Activated naive CD8-positive, alpha-beta T cell treated with anti-CD3 and anti-CD28 coated beads, Interleukin-2, amount 50 U/mL, for 24 hours (primary cell): Measurements from ENCODE around the gene MLLT3.

Experiments
- ATAC-seq: fragments of 150-1000 bp; cut with Tn5 transposase; one replicate; pipeline ENCODE4 v1.10.0; 2021
- DNase-seq: peaks from one replicate; pipeline ENCODE4 v3.0.0; 2021
- H3K27ac Mint-ChIP-seq: one replicate; pipeline ENCODE4 v1.8.0; 2021; ENCODE audit warnings: mild to moderate bottlenecking, mixed read lengths
- H3K27me3 Mint-ChIP-seq: one replicate; pipeline ENCODE4 v1.8.0; 2021; ENCODE audit warnings: mixed read lengths
- H3K36me3 Mint-ChIP-seq: one replicate; pipeline ENCODE4 v1.8.0; 2021; ENCODE audit warnings: low read depth, mixed read lengths
- H3K4me1 Mint-ChIP-seq: one replicate; pipeline ENCODE4 v1.8.0; 2021; ENCODE audit warnings: mixed read lengths
- H3K4me3 Mint-ChIP-seq: one replicate; pipeline ENCODE4 v1.8.0; 2021; ENCODE audit warnings: mild to moderate bottlenecking, moderate library complexity, mixed read lengths
- H3K9me3 Mint-ChIP-seq: one replicate; pipeline ENCODE4 v1.8.0; 2021; ENCODE audit warnings: mixed read lengths

MLLT3 gene

DNA sequence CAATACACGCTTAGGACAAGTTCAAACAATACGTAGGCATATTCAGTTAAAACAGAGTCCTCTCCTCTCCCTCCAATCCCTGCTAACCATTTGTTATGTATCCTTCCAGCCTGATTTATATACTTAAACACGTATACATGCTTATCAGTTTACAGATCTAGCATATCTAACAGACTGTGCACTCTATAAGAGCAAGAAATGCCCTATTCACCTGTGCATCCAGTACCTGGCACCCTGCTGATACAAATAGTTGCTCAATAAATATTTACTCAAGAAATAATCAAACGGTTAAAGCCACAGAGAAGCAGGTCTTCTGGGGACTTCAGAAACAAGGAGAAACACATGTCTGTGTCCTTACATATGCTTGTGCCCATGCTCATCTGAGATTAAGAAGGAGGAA, 55.9 kb downstream of the MLLT3 start:
- Mint-ChIP-seq H3K27ac (no peak overlapping the region), H3K36me3 (no peaks in the 10 kb centered on the region), H3K9me3 (no peaks in the 10 kb centered on the region), H3K4me3 (no peak overlapping the region), H3K4me1 (peaks cover 69% of the 10 kb centered on the region), H3K27me3 (no peaks in the 10 kb centered on the region)
- ATAC-seq (no peak), DNase-seq (no peak)

DNA sequence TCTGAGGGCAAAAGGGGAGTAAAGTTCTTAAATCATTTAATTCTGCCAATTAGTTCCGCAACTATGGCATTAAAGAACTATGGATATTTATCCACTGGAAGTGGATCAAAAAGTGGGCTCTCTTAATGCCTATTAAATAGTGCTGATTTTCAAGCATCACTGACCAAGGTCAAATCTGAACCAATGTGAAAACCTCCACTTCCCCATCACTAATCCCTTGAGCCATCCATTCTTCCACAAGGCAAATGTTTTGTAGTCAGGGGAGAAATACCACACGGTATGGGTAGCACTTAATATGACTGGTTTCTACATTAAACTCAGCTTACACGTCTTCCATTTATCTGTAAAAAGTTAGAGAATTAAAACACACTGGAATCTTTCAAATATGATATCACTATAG, 57.6 kb downstream of the MLLT3 start:
- peaks cover 70% of the 10 kb centered on the region for H3K4me1 Mint-ChIP-seq
- DNase-seq = no peak
- no peaks in the 10 kb centered on the region for H3K27me3 Mint-ChIP-seq
- ATAC-seq = no peak
- no peak overlapping the region for H3K27ac Mint-ChIP-seq
- no peaks in the 10 kb centered on the region for H3K36me3 Mint-ChIP-seq
- no peak overlapping the region for H3K4me3 Mint-ChIP-seq
- H3K9me3 Mint-ChIP-seq = no peaks in the 10 kb centered on the region

DNA sequence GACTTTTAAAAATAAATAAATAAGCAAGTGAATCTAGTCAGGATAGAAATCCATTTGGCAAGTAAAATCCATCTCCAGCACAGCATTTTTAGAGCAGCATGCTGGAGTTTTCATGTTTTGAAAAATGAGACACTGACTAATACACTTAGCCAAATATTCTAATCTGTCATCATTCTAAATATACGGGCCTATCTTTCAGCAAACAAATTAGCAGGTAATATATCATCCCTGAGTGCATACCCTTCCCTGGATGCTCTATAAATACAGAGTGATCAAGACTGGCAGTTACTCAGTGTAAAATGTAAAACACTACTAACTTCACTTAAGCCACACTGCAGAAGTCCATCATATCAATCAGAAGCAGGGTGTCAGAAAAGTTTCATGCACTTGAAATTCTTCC, 58.4 kb downstream of the MLLT3 start:
- H3K36me3 Mint-ChIP-seq = no peaks in the 10 kb centered on the region
- H3K9me3 Mint-ChIP-seq = no peaks in the 10 kb centered on the region
- H3K4me1 Mint-ChIP-seq = peaks cover 73% of the 10 kb centered on the region
- no peak for DNase-seq
- H3K27ac Mint-ChIP-seq = no peak overlapping the region
- no peak for ATAC-seq
- H3K27me3 Mint-ChIP-seq = no peaks in the 10 kb centered on the region
- H3K4me3 Mint-ChIP-seq = no peak overlapping the region

DNA sequence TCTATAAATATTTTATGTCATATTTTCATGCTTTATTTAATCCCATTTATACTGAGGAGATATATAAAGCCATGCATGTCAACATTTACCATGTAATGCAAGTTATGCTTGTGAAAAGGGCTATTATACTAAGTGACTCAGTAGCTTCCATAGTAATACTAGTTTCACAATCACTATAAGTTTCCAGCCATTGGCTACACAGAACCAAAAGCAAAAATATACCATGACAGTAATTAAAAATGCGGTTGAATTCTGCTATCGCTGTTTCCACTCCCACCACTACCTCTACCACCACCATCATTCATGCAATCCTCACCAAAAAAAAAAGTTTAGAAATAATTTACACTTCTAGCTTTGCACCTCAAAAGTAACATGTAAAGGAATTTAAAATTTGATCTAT, 60.2 kb downstream of the MLLT3 start:
- Mint-ChIP-seq H3K27ac (peak overlapping the region; percentile 72), H3K9me3 (no peaks in the 10 kb centered on the region), H3K27me3 (no peaks in the 10 kb centered on the region), H3K4me3 (peak overlapping the region; percentile 13), H3K4me1 (peaks cover 81% of the 10 kb centered on the region), H3K36me3 (no peaks in the 10 kb centered on the region)
- ATAC-seq = peak; percentile 82
- no peak for DNase-seq

DNA sequence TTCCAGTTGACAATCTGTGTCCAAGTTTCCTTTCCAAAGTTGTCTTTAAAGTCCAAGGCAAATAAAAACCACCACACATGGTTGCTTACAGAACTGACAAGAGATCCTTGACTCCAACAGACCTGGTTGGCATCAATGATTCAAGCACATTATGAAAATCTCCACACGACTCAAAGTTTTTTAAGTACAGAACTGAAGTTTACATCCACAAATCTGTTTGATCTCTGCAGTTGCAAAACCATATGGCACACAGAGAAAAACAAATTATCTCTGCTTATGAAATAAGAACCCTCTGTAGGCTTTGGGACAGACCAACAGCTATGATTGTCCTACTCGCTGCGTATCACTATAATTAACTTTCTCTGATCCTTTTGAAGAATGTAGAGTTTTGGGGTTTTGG, 60.8 kb downstream of the MLLT3 start:
- DNase-seq (no peak), ATAC-seq (no peak)
- H3K36me3 Mint-ChIP-seq = no peaks in the 10 kb centered on the region
- peaks cover 82% of the 10 kb centered on the region for H3K4me1 Mint-ChIP-seq
- peak overlapping the region; percentile 62 for H3K27ac Mint-ChIP-seq
- H3K4me3 Mint-ChIP-seq = peak overlapping the region; percentile 18
- no peaks in the 10 kb centered on the region for H3K9me3 Mint-ChIP-seq
- H3K27me3 Mint-ChIP-seq = no peaks in the 10 kb centered on the region

DNA sequence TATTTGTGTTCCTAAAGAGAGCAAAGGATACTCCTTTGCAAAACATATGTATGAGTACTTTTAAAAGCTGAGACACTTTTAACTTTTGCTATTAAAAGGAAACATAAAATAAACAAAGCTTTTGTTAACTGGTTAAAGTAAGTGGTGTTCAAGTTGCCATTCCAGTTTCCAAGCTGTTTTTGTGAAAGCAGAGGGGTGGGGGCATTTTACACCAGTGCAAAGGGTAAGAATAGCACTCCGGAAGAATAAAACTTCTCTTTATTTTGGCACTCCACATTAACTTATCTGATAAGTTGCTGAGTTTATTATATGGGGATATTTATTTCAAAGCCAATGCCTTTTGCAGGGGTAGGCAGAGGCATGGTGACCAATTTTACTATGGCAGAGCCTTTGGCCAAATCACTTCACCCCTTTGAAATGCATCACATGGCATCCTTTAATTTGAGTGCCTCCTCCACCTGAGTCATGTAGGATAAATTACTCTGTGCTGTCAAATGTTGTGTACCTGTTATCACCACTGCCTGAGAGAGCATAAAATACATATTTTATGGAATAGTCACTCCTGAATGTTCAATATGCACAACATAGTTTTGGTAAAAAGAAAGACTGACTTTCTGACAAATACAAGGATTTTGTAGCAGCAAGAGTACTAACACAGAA, 62.9 kb downstream of the MLLT3 start:
- DNase-seq = no peak
- Mint-ChIP-seq H3K36me3 (no peaks in the 10 kb centered on the region), H3K27me3 (no peaks in the 10 kb centered on the region), H3K9me3 (no peaks in the 10 kb centered on the region), H3K4me1 (peaks cover 85% of the 10 kb centered on the region), H3K4me3 (no peak overlapping the region), H3K27ac (no peak overlapping the region)
- ATAC-seq = no peak

DNA sequence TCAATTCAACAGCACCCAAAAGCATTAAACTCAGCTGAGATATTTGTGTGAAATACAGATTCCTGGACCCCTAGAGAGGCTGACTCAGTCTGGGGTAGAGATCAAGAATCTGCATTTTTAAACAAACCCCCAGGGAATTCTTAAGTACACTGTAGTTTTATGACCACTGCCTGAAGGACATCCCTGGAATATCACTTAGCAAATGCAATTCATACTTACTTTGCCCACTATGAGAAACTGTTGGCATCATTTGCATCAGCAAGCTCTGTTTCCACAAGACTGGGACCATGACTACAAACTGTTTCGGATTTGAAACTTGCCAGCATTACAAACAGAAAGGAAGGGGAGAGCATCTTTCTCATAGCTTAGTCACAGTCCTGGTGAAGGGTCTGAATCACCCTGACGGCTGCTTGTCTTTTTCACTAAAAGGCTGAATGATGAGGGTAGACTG, 63.7 kb downstream of the MLLT3 start:
- DNase-seq = no peak
- Mint-ChIP-seq H3K9me3 (no peaks in the 10 kb centered on the region), H3K4me1 (peaks cover 85% of the 10 kb centered on the region), H3K36me3 (no peaks in the 10 kb centered on the region), H3K27ac (peak overlapping the region; percentile 71), H3K4me3 (peak overlapping the region; percentile 37), H3K27me3 (no peaks in the 10 kb centered on the region)
- peak; percentile 93 for ATAC-seq

DNA sequence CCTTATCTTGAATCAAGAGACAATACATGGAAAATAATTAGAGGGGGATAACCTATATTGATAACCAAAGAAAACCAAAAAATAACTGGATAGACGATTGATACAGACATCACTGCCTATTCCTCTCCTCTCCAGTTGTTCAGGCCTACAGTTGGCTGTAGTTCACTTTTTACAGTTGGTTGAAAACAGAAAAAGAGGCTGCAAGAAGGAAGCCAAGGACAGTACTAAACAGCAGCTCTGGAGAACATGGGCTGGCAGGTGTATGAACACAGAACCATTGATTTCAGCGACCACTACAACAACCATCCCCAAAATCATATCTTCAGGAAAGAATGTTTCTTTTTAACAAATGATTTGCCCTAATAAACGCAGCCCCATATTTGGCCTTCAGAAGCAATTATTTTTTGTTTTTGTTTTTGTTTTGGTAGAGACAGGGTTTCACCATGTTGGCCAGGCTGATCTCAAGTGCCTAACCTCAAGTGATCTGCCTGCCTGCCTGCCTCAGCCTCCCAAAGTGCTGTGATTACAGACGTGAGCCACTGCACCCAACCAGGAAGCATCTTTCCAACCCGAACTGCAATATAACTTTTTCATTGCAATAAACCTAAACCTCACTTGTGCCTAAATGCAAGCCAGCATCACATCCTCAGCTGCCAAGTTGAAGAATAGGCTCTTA, 64.3 kb downstream of the MLLT3 start:
- Mint-ChIP-seq H3K27ac (peak overlapping the region; percentile 71), H3K4me1 (peaks cover 85% of the 10 kb centered on the region), H3K27me3 (no peaks in the 10 kb centered on the region), H3K36me3 (no peaks in the 10 kb centered on the region), H3K4me3 (peak overlapping the region; percentile 37), H3K9me3 (no peaks in the 10 kb centered on the region)
- DNase-seq = no peak
- ATAC-seq = no peak

DNA sequence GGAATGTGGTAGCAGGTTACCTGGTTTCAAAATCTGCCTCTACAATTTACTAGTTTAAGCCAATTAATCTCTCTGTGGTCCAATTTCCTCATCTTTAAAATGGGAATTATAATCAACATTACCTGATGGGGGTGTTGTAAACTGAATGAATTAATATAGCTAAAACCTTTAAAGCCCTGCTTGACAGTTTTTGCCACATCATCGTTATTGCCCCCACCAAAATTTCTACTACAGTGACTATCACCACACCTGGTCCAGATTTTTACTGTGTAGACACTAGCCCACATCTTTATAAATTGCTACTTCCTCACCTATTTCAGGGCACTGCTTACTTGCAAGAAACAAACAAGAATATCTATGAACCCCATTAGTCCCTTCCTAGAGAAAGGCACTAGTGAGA, 65.0 kb downstream of the MLLT3 start:
- Mint-ChIP-seq H3K36me3 (no peaks in the 10 kb centered on the region), H3K27ac (peak overlapping the region; percentile 71), H3K27me3 (no peaks in the 10 kb centered on the region), H3K4me3 (no peak overlapping the region), H3K4me1 (peaks cover 85% of the 10 kb centered on the region), H3K9me3 (no peaks in the 10 kb centered on the region)
- DNase-seq = no peak
- no peak for ATAC-seq

DNA sequence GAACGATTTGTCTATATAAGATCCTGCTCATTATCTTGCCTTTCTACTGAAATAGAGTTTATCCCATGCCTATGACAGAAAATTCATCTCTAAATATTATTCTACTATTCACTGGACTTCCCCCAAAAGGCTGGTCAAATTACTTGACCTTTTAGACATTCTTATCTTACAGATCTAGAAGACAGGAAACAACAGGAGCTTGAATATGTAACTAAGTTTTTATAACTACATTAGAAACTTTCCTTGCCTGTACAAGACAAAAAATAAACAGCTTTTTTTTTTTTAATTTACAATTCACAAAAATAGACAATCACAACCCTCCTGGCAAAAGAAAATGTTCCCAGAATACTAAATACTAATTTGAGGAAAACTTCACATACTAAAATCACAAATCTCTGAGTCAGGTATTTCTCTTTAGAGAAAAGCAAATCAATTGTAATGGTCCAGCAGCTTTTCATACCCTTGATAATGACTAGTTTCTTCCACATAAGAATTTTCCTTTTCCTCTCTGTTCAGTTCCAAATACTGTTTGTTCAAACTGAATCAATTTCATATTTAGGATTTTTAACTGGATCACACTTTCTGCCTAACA, 68.6 kb downstream of the MLLT3 start:
- Mint-ChIP-seq H3K27me3 (no peaks in the 10 kb centered on the region), H3K4me1 (peaks cover 76% of the 10 kb centered on the region), H3K9me3 (no peaks in the 10 kb centered on the region), H3K4me3 (peak overlapping the region; percentile 35), H3K27ac (peak overlapping the region; percentile 61), H3K36me3 (peaks cover 5% of the 10 kb centered on the region)
- ATAC-seq = no peak
- no peak for DNase-seq

DNA sequence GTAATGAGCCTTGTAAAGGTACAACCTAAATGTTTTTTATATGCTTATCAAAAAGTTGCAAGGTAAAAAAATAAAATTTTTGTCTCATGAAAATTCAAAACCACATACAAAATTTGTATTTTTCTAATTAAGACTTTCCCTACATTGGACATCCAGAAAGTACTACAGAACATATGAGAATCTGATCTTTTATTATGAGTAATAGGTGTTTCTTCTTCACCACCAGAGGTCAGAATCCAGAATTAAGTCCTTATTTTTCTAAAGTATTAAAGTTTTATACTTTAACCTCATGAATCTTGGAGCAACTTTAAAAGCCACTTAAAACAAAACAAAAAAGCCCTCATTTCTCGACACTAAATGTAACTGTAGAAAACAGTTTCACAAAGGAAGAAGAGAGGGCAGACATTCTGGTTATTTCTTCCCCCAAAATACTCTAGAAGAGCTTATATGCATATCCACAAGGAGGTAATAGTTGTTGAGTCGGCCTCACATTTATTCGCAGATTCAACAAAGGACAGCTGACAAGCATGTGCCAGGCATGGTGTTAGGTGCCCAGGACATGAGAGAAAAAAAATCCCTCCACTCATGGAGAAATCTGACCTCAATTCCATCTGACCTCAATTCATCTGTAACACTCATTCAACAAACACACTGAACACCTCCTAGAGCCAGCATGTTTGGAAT, 69.3 kb downstream of the MLLT3 start:
- DNase-seq (no peak), ATAC-seq (peak; percentile 65)
- Mint-ChIP-seq H3K4me3 (peak overlapping the region; percentile 16), H3K4me1 (peaks cover 70% of the 10 kb centered on the region), H3K36me3 (peaks cover 5% of the 10 kb centered on the region), H3K27me3 (no peaks in the 10 kb centered on the region), H3K27ac (peak overlapping the region; percentile 61), H3K9me3 (no peaks in the 10 kb centered on the region)

DNA sequence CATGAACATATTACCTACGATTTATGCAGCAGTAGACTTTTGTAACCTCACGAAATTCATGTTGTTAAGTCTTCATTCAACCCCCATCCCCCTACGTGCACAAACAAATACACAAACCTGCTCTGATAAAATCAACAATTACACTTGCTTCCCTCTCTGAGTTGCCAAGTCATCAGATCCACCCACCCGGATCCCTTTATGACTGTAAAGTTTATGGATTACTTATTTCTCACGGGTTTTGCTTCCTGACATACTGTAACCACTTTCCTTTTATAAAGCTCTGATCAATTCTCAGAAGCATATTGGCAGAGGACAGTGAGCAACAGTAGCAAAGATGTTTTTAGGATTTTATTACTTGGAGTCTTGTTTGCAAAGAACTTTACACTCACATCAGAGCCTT, 70.5 kb downstream of the MLLT3 start:
- H3K36me3 Mint-ChIP-seq = peaks cover 5% of the 10 kb centered on the region
- peaks cover 58% of the 10 kb centered on the region for H3K4me1 Mint-ChIP-seq
- no peak overlapping the region for H3K4me3 Mint-ChIP-seq
- ATAC-seq (peak; percentile 55), DNase-seq (peak; percentile 9)
- peak overlapping the region; percentile 45 for H3K27ac Mint-ChIP-seq
- H3K27me3 Mint-ChIP-seq = no peaks in the 10 kb centered on the region
- no peaks in the 10 kb centered on the region for H3K9me3 Mint-ChIP-seq

DNA sequence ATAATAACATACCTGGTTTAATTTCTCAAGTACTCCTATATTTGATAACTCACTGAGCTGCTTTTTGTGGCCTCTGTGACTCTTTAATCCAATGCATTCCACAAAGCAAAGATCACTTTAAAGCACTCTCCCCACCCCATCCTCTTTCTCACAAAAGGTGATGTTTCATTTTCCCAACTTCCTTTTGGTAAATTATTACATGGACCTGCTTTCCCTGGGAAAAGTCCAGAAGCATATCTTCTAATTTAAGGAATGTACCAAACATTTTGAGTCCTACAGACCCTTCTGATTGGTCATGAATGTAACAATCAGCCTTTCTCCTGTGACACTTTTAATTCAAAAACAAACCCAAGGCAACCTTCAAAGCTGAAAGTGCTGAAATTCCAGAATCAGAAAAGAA, 71.1 kb downstream of the MLLT3 start:
- Mint-ChIP-seq H3K4me3 (no peak overlapping the region), H3K27me3 (no peaks in the 10 kb centered on the region), H3K9me3 (no peaks in the 10 kb centered on the region), H3K36me3 (peaks cover 5% of the 10 kb centered on the region), H3K4me1 (peaks cover 55% of the 10 kb centered on the region), H3K27ac (no peak overlapping the region)
- ATAC-seq = no peak
- no peak for DNase-seq

DNA sequence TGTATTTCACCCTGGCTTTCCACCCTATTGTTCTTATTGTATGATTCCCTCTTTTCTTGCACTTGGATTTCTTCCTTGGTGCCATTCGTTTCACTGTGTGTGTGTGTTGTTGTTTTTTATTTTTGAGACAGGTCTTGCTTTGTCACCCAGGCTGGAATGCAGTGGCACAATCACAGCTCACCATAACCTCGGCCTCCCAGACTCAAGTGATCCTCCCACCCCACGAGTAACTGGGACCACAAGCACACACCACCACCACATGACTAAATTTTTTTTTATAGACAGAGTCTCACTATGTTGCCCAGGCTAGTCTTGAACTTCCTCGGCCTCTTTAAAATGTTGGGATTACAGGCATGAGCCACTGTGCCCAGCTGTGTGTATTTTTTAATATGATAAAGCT, 72.0 kb downstream of the MLLT3 start:
- no peak overlapping the region for H3K4me3 Mint-ChIP-seq

DNA sequence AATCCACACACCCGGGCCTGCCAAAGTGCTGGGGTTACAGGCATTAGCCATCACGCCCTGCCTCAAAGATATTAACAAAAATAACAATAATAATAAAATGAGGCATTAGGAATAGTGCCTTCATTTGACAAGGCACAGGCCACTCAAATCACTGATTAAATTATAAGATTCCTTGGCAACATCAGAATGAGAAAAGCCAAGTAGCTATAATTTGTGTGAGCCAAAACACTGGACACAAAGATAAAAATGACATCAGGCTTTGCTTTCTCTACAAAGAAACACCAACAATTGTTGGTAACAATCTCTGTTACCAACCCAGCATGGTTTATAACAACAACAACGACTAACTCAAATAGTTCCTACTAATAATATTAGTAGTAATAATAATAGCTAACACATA, 73.2 kb downstream of the MLLT3 start:
- Mint-ChIP-seq H3K4me3 (no peak overlapping the region), H3K9me3 (peaks cover under 1% of the 10 kb centered on the region), H3K27me3 (no peaks in the 10 kb centered on the region), H3K4me1 (peaks cover 50% of the 10 kb centered on the region), H3K36me3 (peaks cover 7% of the 10 kb centered on the region), H3K27ac (no peak overlapping the region)
- ATAC-seq = no peak
- no peak for DNase-seq

More for the DNA sequence above, 72.0 kb downstream of the MLLT3 start:
- Mint-ChIP-seq H3K4me1 (peaks cover 57% of the 10 kb centered on the region), H3K9me3 (no peaks in the 10 kb centered on the region), H3K27me3 (no peaks in the 10 kb centered on the region), H3K27ac (no peak overlapping the region), H3K36me3 (peaks cover 5% of the 10 kb centered on the region)
- DNase-seq = no peak
- no peak for ATAC-seq
